Uterus (tissue), 4 donors: ENCODE data around the gene VSIG8. TPM values are rescaled to one million over a fixed set of nuclear protein-coding genes. Genes with fewer than 3 reads are reported as not detected.

Experiments
- DNase-seq, 2 donors: peaks; one replicate each; pipeline ENCODE4 v3.0.0-alpha.2; 2019 to 2020
- H3K27ac ChIP-seq, 2 donors: fragments of 200-600 bp; sonication (generic); 1 replicate in 1 of 2; 2 replicates in 1 of 2; pipeline ENCODE4 v1.5.1; 2016 to 2018
- H3K27me3 ChIP-seq, 2 donors: fragments of 200-600 bp; sonication (generic); one replicate each; pipeline ENCODE4 v1.5.1; 2018 to 2019; ENCODE audit warnings: control low read depth in 1 of 2
- H3K36me3 ChIP-seq, 2 donors: fragments of 200-600 bp; sonication (generic); one replicate each; pipeline ENCODE4 v1.5.1; 2019; ENCODE audit warnings: control low read depth in 1 of 2
- H3K4me1 ChIP-seq, 2 donors: fragments of 200-600 bp; sonication (generic); one replicate each; pipeline ENCODE4 v1.5.1; 2018 to 2019; ENCODE audit warnings: control low read depth in 1 of 2
- H3K4me3 ChIP-seq, 2 donors: fragments of 200-600 bp; sonication (generic); 1 replicate in 1 of 2; 2 replicates in 1 of 2; pipeline ENCODE4 v1.5.1; 2018 to 2019; ENCODE audit warnings: mild to moderate bottlenecking in 1 of 2
- H3K9me3 ChIP-seq, 2 donors: fragments of 200-600 bp; sonication (generic); one replicate each; pipeline ENCODE4 v1.5.1; 2019; ENCODE audit warnings: control low read depth in 1 of 2
- CTCF ChIP-seq, 4 experiments: fragments of 200-600 bp in 2 of 4; fragments of 450-650 bp in 2 of 4; sonication (generic) in 2 of 4; IDR thresholded peaks; one replicate each; pipeline ENCODE4 v1.5.1; 2016 to 2019; ENCODE audit warnings: antibody characterized with exemption in 4 of 4, mild to moderate bottlenecking in 2 of 4, moderate library complexity in 1 of 4
- POLR2A ChIP-seq, 2 donors: fragments of 450-650 bp; IDR thresholded peaks; one replicate each; pipeline ENCODE4 v1.6.1; 2016; ENCODE audit warnings: antibody characterized with exemption in 2 of 2, mild to moderate bottlenecking in 1 of 2, moderate library complexity in 1 of 2
- intact Hi-C: fragments of 100-400 bp; cut with DNase I; formaldehyde crosslinking; loops from one replicate; pipeline ENCODE4 v1.15.1; 2023; ENCODE audit warnings: low total_unique reads
- total RNA-seq, 4 donors: library from RNA; depleted of rRNA in 3 of 4; stranded (reverse); fragments of >200 nt in 3 of 4; gene quantifications; one replicate each; pipeline versions ENCODE4 v1.1.0 to v1.2.4, GENCODE V29; 2014 to 2023
- donor health status: DM: yes; HTN: yes; CAD: no.

VSIG8 gene
- total RNA-seq, 4 donors from 2014 or later: 0.37 TPM; not detected in 3

- TF ChIP-seq POLR2A (IDR thresholded peaks at IDR 0.05): no peak
- TF ChIP-seq CTCF (IDR thresholded peaks at IDR 0.05): no peak
- H3K4me1 ChIP-seq: peaks cover 0 to 7% of the 10 kb centered on the region in 2 donors
- no peak overlapping the region for H3K4me3 ChIP-seq
- H3K27me3 ChIP-seq: no peaks in the 10 kb centered on the region
- H3K9me3 ChIP-seq: no peaks in the 10 kb centered on the region
- no peak overlapping the region for H3K27ac ChIP-seq
- no peak for DNase-seq
- H3K36me3 ChIP-seq: no peaks in the 10 kb centered on the region
- intact Hi-C loops: no loop called here
Measured at GRCh38 chr1:159866066-159866465, 3.6 kb upstream of the VSIG8 start.

GRCh38 chr1:159864262-159864661 is 1.8 kb upstream of the VSIG8 start:
- intact Hi-C loops: no loop called here
- Histone ChIP-seq H3K27ac (no peak overlapping the region), H3K4me1 (peaks cover 0 to 7% of the 10 kb centered on the region in 2 donors), H3K27me3 (no peaks in the 10 kb centered on the region), H3K36me3 (no peaks in the 10 kb centered on the region), H3K9me3 (no peaks in the 10 kb centered on the region), H3K4me3 (no peak overlapping the region)
- TF ChIP-seq CTCF (IDR thresholded peaks at IDR 0.05) (no peak), POLR2A (IDR thresholded peaks at IDR 0.05) (no peak)
- no peak for DNase-seq

GRCh38 chr1:159862031-159862430 is 426 bp downstream of the VSIG8 start:
- intact Hi-C loops: no loop called here
- TF ChIP-seq CTCF (IDR thresholded peaks at IDR 0.05) (no peak), POLR2A (IDR thresholded peaks at IDR 0.05) (no peak)

GRCh38 chr1:159861218-159861617 is 1.2 kb downstream of the VSIG8 start:
- intact Hi-C loops: no loop called here
- no peaks in the 10 kb centered on the region for H3K4me1 ChIP-seq
- no peak for DNase-seq
- TF ChIP-seq CTCF (IDR thresholded peaks at IDR 0.05): no peak
- TF ChIP-seq POLR2A (IDR thresholded peaks at IDR 0.05): no peak
- no peaks in the 10 kb centered on the region for H3K9me3 ChIP-seq
- no peaks in the 10 kb centered on the region for H3K36me3 ChIP-seq
- H3K4me3 ChIP-seq: no peak overlapping the region
- no peaks in the 10 kb centered on the region for H3K27me3 ChIP-seq
- no peak overlapping the region for H3K27ac ChIP-seq

More at GRCh38 chr1:159862031-159862430, 426 bp downstream of the VSIG8 start:
- Histone ChIP-seq H3K27ac (no peak overlapping the region), H3K27me3 (no peaks in the 10 kb centered on the region), H3K36me3 (no peaks in the 10 kb centered on the region), H3K4me3 (no peak overlapping the region), H3K9me3 (no peaks in the 10 kb centered on the region), H3K4me1 (no peaks in the 10 kb centered on the region)
- DNase-seq: no peak

GRCh38 chr1:159860456-159860855 is 2.0 kb downstream of the VSIG8 start:
- intact Hi-C loops: no loop called here
- Histone ChIP-seq H3K4me3 (no peak overlapping the region), H3K27ac (peak overlapping the region in 1 of 2 donors; percentile 8), H3K27me3 (no peaks in the 10 kb centered on the region), H3K9me3 (no peaks in the 10 kb centered on the region), H3K4me1 (no peaks in the 10 kb centered on the region), H3K36me3 (no peaks in the 10 kb centered on the region)
- no peak for TF ChIP-seq CTCF (IDR thresholded peaks at IDR 0.05)
- TF ChIP-seq POLR2A (IDR thresholded peaks at IDR 0.05): no peak
- no peak for DNase-seq
